ENCODE data around the gene NEK9. TPM values are rescaled to one million over a fixed set of nuclear protein-coding genes. Genes with fewer than 3 reads are reported as not detected.

Gene NEK9
- total RNA-seq, 1 donor from 2014 or later, result 25.9 TPM

- H3K9me3 Mint-ChIP-seq, result no peaks in the 10 kb centered on the region
- Histone ChIP-seq H3K36me3 (no peaks in the 10 kb centered on the region), H3K9me3 (ENCODE audit: low read depth) (no peaks in the 10 kb centered on the region), H3K4me3 (no peak overlapping the region), H3F3A (ENCODE audit: low read depth) (no peaks in the 10 kb centered on the region), H3K27ac (no peak overlapping the region), H2AFZ (replicated peaks) (no peak overlapping the region), H3K4me2 (no peak overlapping the region), H4K20me1 (ENCODE audit: low read depth) (peaks cover 79% of the 10 kb centered on the region), H3K4me1 (no peaks in the 10 kb centered on the region), H3K79me2 (ENCODE audit: low read depth) (peaks cover 98% of the 10 kb centered on the region), H3K9ac (no peak overlapping the region), H3K27me3 (no peaks in the 10 kb centered on the region)
- no peak overlapping the region for H3K4me3 Mint-ChIP-seq
- TF ChIP-seq EZH2 (IDR thresholded peaks at IDR 0.05) (no peak), CTCF (IDR thresholded peaks at IDR 0.05) (no peak), EZH2phosphoT487 (IDR thresholded peaks at IDR 0.05) (no peak)
- no peak for DNase-seq (ENCODE audit: low spot score)
- peaks cover 7% of the 10 kb centered on the region for H3K4me1 Mint-ChIP-seq
- H3K27ac Mint-ChIP-seq, result no peak overlapping the region
- peaks cover 3% of the 10 kb centered on the region for H3K36me3 Mint-ChIP-seq
- no peaks in the 10 kb centered on the region for H3K27me3 Mint-ChIP-seq (ENCODE audit: insufficient read depth, low read depth)
Observed at GRCh38 chr14:75163677-75164076, 36.8 kb upstream of the NEK9 start.

DNA sequence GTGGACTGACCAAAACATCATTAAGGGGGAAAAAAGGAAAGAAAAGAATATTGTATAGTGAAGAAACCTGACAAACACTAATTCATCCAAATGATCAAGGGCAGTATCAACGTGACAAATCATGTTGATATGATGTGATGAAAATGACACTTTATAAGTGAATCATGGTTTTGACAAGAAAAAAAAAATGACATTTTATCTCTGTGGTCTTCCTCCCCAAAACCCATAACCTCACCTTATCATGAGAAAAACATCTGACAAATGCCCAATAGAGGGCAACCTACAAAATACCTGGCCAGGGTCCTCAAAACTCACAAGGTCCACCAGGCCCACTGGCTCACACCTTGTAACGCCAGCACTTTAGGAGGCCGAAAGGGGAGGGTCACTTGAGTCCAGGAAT lies 35.8 kb upstream of the NEK9 start:
- Histone ChIP-seq H3K4me2 (no peak overlapping the region), H3K79me2 (ENCODE audit: low read depth) (peaks cover 98% of the 10 kb centered on the region), H3K9me3 (ENCODE audit: low read depth) (no peaks in the 10 kb centered on the region), H3K4me1 (no peaks in the 10 kb centered on the region), H3K27me3 (no peaks in the 10 kb centered on the region), H3K9ac (no peak overlapping the region), H2AFZ (replicated peaks) (no peak overlapping the region), H3K36me3 (no peaks in the 10 kb centered on the region), H3K27ac (no peak overlapping the region), H3F3A (ENCODE audit: low read depth) (no peaks in the 10 kb centered on the region), H3K4me3 (no peak overlapping the region), H4K20me1 (ENCODE audit: low read depth) (peaks cover 78% of the 10 kb centered on the region)
- Mint-ChIP-seq H3K9me3 (no peaks in the 10 kb centered on the region), H3K27me3 (ENCODE audit: insufficient read depth, low read depth) (no peaks in the 10 kb centered on the region), H3K4me1 (peaks cover 7% of the 10 kb centered on the region), H3K4me3 (no peak overlapping the region), H3K36me3 (peaks cover 3% of the 10 kb centered on the region), H3K27ac (no peak overlapping the region)
- no peak for DNase-seq (ENCODE audit: low spot score)
- TF ChIP-seq EZH2phosphoT487 (IDR thresholded peaks at IDR 0.05), result no peak
- TF ChIP-seq EZH2 (IDR thresholded peaks at IDR 0.05), result no peak
- TF ChIP-seq CTCF (IDR thresholded peaks at IDR 0.05), result no peak

DNA sequence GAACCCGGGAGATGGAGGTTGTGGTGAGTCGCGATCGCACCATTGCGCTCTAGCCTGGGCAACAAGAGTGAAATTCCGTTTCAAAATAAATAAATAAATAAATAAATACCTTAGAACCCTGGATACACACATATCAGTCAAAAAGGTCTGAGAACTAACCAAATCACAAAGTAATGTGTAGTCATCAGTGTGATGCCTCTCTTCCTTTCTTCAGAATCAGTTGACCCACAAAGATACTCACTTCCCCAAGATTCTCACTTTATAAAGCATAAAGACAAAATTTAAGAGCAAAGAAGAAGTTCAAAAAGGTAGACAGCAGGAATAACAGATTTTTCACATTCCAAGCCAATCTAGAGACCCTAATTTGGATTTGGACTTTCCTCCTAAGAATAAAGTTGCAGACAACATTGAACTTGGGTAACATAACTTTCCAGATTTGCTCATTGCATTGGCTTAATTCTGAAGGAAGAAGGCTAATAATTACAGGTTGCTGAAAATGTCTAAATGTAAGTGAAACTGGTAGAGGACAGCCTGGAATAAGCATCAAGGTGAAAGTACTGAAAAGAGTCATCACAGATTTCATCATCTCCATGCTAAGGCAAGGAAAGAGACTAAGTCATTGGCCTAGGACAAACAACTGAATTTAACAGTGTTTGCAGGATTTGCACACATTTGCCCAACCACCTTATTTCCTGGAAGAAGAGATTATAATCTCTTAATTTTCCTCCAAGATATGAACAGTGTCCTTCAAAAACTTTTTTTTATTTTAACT lies 32.2 kb upstream of the NEK9 start:
- Histone ChIP-seq H3K4me3 (no peak overlapping the region), H3K36me3 (no peaks in the 10 kb centered on the region), H3F3A (ENCODE audit: low read depth) (no peaks in the 10 kb centered on the region), H3K9me3 (ENCODE audit: low read depth) (no peaks in the 10 kb centered on the region), H3K4me1 (no peaks in the 10 kb centered on the region), H3K27me3 (no peaks in the 10 kb centered on the region), H3K9ac (no peak overlapping the region), H3K27ac (no peak overlapping the region), H3K4me2 (no peak overlapping the region), H3K79me2 (ENCODE audit: low read depth) (peaks cover 99% of the 10 kb centered on the region), H2AFZ (replicated peaks) (no peak overlapping the region), H4K20me1 (ENCODE audit: low read depth) (peaks cover 66% of the 10 kb centered on the region)
- Mint-ChIP-seq H3K4me1 (peaks cover 9% of the 10 kb centered on the region), H3K36me3 (peaks cover 7% of the 10 kb centered on the region), H3K27me3 (ENCODE audit: insufficient read depth, low read depth) (no peaks in the 10 kb centered on the region), H3K9me3 (no peaks in the 10 kb centered on the region), H3K27ac (no peak overlapping the region), H3K4me3 (no peak overlapping the region)
- no peak for DNase-seq (ENCODE audit: low spot score)
- no peak for TF ChIP-seq EZH2 (IDR thresholded peaks at IDR 0.05)
- no peak for TF ChIP-seq CTCF (IDR thresholded peaks at IDR 0.05)
- TF ChIP-seq EZH2phosphoT487 (IDR thresholded peaks at IDR 0.05), result no peak

Data from neural progenitor cell (in vitro differentiated cells).